IPS-18c (cell line): ENCODE results near the gene DGKK.
"Not testable (repeated sequence)": the region's sequence is repeated elsewhere in the genome, so short reads cannot be mapped to it uniquely, and the experiment has no call there.

ENCODE experiments used
- H3K4me3 ChIP-seq: 2 replicates; pipeline ENCODE4 v1.7.0; 2013; ENCODE audit warnings: low read depth, mild to moderate bottlenecking, low read length, moderate library complexity; ENCODE audit not compliant: insufficient read depth
- H3K9me3 ChIP-seq: one replicate; pipeline ENCODE4 v1.6.1; 2013; ENCODE audit warnings: mild to moderate bottlenecking, low read length, moderate library complexity; ENCODE audit not compliant: control insufficient read depth, insufficient read depth

Gene DGKK

DNA sequence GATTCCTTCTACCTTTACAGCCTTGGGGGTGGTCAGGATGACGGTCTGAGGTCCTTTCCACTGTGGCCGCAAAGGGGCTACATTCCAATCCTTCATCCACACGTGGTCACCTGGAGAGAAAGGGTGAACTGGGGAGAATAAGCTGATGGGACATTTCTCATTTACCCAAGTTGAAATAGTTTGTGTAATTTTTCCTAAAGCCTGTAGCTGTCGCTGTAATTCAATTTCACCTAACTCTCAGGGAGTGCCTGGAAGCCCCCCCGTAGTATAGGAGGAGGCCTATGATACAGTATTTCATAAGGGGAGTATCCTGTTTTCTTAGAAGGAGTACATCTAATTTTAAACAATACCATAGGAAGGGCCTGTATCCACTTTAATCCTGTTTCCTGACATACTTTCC is 138.0 kb downstream of the DGKK start:
- not testable (repeated sequence) for H3K4me3 ChIP-seq
- H3K9me3 ChIP-seq = peaks cover 10% of the 10 kb centered on the region

DNA sequence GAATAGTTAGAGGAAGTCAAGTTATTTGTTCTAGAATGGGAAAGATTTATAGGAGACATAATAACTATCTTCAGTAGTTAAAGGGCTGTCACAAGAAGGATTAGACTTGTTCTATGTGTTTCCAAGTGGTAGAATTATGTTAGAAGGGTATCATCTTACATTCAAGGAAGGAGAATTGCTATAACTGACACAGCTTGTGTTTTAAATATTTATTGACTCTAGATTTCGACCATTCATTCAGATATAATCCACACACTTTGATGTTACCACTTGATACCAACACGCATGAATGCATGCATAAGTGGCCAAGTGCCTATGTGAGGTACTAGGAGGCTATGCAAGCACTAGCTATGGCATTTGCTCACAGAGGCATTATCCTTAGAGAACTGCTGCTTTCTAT is 143.4 kb downstream of the DGKK start:
- peaks cover 2% of the 10 kb centered on the region for H3K9me3 ChIP-seq
- H3K4me3 ChIP-seq = no peak overlapping the region
